Epithelial cell of prostate (primary cell): Measurements from ENCODE around the gene CCDC88C.
A peak's percentile ranks its signal among the peaks of the same experiment; 100 is the strongest.

Experiments
- DNase-seq: peaks from one replicate; pipeline ENCODE4 v3.0.0-alpha.2; 2011; ENCODE audit warnings: low read depth, low spot score
- H3K27ac ChIP-seq: fragments of 450-650 bp; 2 replicates; pipeline ENCODE4 v1.5.1; 2017; ENCODE audit warnings: mild to moderate bottlenecking

Gene CCDC88C

DNA sequence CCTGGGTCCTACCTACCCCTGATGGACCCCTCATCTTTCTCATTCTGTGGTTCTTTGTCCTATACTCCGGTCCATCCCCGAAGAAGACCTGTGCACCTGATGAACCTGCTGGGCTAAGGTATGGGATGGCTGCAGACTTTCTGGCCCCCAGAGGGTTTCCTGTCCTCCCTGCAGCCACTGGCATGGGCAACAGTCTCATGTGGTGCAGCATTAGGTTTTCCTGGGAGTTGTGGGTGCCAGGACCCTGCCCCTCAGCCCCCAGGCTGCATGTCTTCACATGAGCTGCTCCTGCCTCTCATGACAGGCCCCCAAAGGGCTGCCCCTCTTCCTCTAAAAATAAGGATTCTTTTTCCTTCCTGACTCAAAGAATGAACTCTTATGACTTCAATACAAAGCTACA is 100.9 kb downstream of the CCDC88C start:
- H3K27ac ChIP-seq, result peak overlapping the region; percentile 57
- no peak for DNase-seq

DNA sequence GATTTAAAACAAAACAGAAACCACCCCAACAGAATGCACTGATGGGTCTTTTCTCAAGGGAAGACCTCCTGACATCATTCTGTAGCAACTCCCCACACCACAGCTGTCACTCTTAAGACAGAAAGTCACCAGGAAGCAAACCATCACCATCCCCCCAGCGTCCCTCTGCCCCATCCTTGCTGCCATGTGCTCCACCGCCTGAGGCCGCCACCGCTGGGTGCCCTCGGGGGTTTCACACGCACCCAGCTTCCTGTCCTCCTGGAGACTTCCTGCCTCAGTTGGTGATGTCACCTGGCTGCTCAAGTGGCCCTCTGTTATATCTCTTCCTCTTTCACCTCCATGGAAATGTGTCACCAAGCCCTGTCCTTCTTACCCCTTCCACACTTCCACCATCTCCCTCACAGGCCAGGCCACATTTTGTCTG is 101.8 kb downstream of the CCDC88C start:
- H3K27ac ChIP-seq, result no peak overlapping the region
- DNase-seq, result no peak

DNA sequence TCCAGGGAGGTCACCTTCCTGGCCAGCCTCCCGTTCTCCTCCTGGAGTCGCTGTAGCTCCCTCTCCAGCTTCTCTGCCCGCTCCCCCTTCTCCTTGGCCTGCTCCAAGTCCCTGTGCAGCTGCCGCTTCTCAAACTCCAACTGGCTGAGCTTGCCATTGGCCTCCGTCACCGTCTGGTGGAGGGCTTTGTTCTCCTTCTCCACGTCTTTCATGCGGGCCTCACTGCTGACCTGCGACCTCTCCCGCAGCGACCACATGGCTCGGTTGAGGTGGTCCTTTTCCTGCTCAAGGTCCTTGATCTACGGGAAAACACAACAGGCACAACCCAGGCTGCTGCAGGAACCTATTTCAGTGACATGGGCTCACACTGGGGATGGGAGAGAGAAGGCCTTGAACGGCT is 103.8 kb downstream of the CCDC88C start:
- DNase-seq, result no peak
- H3K27ac ChIP-seq, result no peak overlapping the region

DNA sequence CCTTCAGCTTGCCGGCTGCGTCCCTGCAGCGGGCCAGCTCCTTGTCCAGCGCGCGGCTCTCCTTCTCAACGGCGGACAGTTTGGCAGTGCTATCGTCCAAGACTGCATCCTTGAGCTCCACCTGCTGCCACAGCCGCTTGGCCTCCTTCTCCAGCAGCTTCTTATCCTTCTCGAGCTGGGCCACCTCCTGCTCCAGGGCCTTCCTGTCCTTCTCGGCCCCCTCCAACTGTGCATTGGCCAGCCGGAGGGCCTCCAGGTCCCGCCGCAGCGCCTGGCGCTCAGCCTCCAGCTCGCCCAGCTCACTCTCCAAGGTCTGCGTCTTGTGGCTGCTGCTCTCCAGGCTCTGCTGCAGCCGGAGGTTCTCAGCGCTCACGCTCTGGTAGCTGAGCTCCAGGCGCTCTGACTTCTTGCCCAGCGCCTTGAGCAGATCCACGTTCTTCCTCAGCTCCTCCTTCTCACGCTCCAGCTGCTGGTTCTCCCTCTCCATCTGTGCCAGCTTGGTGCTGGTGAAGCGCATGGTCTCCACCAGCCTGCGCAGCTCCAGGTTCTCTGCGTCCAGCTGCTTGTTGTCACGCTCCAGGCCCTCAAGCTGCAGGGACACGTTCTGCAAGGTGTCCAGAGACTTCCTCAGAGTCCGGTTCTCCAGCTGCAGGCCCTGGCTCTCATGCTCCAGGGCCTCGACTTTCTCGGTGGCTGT is 104.3 kb downstream of the CCDC88C start:
- H3K27ac ChIP-seq, result no peak overlapping the region
- DNase-seq, result no peak

DNA sequence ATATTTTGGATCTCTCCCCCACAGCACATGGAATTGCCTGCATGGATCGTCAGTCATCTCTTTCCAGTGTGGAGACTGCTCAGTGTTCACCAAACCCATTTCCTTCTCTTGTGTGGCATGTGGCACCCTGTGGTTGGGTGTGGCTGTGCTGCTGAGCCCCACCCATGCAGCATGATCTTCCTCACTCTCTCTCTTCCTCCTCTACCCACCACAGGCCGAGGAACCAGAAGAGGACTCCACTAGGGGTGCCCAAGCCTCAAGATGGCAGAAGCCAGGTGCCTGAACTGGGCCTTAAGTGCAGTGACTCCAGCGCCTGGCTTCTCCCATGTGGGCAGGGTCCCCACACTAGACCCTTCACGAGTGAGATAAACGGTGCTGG is 106.3 kb downstream of the CCDC88C start:
- H3K27ac ChIP-seq, result no peak overlapping the region
- DNase-seq, result no peak

DNA sequence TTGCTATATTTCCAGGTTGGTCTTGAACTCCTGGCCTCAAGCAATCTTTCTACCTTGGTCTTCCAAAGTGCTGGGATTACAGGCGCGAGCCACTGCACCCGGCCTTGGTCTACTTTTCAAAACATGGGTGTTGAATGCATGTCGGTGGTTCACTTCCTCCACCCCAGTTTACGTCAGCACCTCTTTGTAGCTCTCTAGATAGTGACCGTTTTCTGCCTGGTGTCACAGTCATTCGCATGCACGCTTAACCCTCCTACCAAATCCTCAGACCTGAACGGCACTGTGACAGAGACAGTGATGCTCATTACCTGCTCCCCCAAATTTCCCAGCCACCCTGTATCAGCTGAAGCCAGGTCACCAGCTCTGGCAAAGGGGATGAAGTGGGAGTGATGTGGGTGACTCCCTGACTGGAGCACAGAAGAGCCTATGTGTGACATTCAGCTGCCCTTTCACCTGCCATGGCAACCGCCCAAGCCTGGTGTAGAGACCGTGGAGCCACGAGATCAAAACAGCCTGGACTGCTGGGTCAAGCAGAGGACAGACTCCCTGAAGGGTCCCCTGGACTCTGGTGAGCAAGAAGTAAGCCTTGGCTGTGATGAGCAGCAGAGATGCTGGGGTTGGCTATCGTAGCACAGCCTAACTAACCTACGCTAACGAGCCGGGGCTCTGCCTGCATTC is 106.9 kb downstream of the CCDC88C start:
- no peak overlapping the region for H3K27ac ChIP-seq
- DNase-seq, result no peak

DNA sequence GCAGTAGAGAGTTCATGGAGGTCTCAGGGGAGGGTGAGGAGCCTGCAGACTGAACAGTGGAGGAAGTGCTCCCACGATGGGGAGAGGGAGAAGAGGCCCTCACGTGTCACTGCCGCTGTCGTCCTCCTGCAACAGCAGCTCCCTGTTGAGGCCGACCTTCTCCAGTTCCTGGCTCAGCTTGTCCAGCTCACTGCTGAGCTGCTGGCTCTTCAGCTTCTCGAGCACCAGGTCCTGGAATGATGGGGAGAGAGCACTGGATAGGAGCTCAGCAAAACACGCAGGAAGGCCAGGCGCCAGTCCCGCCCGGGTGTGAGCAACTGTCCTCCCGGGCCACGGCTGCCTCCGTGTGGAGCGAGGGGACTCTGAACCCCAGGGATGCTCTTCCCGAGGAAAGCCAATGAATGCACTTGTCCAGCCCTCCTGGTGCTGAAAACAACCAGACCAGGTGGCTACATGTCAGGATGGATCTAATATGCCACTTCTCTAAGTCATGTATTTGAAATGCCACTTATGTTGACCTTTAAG is 107.8 kb downstream of the CCDC88C start:
- DNase-seq, result no peak
- no peak overlapping the region for H3K27ac ChIP-seq

DNA sequence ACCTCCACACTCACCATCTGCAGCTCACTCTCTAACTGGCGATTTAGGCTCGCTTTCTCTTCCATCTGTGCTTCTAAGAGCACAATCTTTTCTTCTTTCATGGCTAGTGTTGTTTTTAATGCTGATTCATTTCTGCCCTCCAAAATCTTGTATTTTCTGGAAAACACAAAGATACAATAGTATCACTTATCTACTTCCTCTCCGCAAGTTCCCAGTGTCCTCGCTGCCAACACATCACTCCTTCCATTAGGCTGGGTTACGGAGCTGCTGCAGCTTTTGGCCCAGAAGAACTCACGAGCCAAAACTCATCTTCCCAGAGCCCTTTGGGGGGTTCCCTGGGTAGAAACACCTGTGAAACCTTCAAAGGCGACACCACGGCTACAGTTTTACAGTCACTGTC is 109.3 kb downstream of the CCDC88C start:
- DNase-seq, result no peak
- no peak overlapping the region for H3K27ac ChIP-seq

DNA sequence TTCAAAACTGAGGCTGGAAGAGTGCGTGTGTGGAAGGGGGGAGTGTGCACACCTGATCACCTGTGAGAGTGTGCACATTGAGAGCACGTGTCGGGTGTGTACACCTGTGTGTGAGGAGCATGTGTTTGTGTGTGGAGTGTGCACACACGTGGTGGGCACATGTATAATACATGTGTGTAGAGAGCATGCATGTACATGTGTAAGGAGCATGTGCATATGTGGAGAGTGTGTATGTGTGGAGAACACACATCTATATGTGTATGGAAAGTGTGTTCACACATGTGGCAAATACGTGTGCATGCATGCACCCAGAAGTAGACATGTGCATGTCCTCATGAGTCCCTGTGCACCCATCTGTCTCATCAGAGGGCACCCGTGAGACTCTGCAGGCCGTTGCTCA is 110.0 kb downstream of the CCDC88C start:
- DNase-seq, result no peak
- no peak overlapping the region for H3K27ac ChIP-seq

DNA sequence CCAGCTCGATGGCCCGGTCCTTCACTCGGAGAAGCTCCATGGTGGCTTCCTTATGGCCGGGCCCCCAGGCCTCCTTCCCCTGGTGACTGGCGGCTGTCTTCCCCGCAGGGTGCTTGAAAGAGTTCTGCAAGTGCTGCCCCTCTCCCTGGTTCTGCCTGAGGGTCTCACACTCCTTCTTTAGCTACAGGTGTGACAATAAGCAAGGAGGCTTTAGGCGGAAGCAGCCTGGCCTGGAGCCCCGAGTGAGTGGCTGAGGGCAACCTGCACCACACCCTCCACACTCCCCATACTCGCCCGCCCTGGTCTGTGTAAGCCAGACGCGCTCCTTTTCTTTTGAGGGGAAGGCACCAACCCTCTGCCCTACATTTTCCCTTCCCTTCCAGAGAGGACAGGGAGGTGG is 110.6 kb downstream of the CCDC88C start:
- no peak overlapping the region for H3K27ac ChIP-seq
- no peak for DNase-seq

DNA sequence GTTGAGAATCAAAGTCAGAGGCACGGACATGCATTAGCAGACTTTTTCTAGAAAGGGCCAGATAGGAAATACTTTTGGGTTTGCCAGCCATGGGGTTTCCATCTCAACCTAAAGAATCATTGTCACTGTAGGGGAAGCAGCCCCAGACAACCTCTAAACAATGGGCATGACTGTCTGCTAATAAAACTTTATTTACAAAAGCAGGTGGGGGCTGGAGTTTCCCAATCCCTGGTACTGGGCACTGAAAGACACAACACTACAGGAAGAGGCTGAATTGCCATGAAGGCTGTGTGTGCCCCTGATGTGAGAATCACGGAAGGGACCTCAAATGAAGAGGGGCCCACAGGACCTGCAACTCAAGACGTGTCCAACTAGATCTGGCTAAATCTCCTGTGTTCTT is 111.1 kb downstream of the CCDC88C start:
- H3K27ac ChIP-seq, result no peak overlapping the region
- DNase-seq, result no peak

DNA sequence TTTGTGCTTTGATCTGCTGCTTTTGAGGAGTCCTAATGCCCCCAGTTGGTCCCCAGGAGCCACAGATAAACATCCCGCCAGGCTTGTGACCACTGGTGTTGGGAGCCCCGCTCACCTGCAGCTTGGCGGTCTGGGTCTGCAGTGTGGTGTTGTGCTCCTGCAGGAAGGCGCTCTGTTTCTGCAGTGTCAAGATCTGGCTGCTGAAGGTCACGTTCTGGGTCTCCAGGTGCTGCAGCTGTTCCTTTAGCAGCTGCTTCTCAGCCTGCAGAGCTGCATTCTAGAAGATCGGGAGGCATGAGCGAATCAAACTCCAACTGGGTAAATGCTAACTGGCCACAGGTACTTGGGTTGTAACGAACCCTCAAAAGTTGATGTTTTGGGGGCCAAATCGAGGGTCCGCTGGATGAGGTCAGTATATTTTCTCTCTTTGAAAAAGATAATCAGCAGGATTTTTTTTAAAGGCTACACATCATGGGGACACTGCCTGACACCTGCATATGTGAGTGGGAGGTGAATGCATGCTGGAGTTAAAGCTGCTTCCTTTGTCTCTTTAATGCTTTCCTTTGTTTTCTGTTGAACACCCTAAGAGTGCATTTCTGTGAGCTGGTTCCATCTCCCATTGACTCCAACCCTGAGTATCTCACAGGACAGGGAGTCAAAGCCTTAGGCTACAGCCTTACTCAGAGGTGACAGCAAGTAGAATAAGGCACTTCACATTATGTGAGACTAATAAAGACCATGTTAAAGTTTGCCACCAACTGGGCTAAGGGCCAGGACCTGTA is 111.8 kb downstream of the CCDC88C start:
- no peak overlapping the region for H3K27ac ChIP-seq
- no peak for DNase-seq

DNA sequence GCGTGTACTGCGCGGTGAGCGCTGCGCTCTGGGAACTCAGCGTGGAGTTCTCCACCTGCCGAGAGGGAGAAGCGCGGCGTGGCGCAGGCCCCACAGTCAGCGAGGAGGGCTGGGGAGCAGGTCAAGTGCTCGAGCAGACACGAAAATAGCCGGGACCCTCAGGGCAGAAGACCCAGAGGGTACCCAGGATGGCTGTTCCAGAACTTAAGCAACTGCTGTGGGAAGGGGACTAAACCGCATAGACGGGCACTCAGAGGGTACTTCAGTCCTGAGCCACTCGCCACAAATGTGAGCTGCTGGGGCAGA is 113.7 kb downstream of the CCDC88C start:
- no peak for DNase-seq
- H3K27ac ChIP-seq, result no peak overlapping the region

DNA sequence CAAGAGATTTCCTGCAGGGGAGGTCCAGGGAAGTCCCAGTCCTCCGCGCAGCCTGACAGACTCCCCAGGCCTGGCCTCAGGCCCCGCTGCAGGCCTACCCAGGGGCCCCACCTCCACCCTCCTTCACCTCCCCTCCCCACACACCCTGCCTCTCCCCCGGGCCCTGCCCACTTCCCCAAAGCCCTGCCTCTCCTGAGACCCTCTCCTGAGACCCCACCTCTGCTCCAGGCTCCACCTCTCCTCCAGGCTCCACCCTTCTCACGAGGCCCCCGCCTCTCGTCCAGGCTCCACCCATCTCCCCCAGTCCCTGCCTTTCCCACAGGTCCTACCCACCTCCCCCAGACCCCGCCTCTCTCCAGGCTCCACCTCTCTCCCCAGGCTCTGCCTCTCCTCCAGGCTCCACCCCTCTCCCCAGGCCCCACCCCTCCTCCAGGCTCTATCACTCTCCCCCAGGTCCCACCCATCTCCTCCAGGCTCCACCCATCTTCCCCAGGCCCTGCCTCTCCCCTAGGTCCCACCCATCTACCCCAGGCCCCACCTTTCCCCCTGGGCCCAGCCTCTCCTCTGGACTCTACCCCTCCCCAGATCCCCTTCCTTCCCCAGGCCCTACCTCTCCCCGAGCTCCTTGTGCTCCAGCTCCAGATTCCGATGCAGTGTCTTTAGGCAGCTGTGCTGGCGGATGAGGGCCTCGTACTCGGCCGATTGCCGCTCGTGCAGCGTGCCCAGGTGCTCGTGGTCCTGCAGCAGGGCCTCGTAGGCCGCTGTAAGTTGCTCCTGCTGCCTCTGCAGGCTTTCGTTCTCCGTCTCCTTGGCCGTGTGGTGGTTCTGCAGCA is 114.3 kb downstream of the CCDC88C start:
- DNase-seq, result no peak
- no peak overlapping the region for H3K27ac ChIP-seq

DNA sequence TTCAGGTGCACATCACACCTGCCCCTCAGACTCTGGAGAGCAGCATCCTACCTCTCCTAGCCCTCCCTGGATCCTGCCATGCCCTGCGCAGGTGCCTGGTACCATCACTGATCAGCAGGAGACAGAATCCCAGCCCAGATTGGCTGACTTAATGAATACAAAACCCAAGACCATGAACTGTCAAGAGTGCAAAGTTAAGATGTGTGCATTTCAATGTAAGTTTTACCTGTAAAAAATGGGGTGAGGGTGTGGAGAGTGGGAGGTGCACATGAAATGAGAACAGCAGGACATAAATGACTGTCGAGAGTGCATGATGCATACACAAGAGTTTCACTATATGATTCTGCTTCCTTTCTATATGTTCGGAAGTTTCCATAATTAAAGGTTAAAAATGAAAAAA is 115.2 kb downstream of the CCDC88C start:
- H3K27ac ChIP-seq, result no peak overlapping the region
- no peak for DNase-seq

DNA sequence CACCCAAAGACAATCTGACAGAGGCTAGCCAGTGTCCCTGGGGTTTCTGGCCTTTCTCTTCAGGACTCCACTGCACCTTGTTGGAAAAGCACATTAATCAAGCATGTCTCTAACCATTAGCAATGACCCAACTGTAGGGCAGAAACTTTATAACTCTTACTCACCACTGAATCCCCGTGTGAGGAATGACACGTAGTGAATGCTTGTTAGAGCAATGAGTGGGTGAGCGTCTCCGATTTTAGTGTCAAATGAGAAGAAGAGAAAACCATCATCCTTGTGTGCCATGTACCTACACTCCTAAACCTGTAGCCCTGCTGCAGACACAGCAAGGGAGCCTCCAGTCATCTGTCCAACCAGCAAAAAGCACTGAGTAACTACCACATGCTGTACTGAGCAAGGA is 116.7 kb downstream of the CCDC88C start:
- no peak for DNase-seq
- peak overlapping the region; percentile 14 for H3K27ac ChIP-seq

DNA sequence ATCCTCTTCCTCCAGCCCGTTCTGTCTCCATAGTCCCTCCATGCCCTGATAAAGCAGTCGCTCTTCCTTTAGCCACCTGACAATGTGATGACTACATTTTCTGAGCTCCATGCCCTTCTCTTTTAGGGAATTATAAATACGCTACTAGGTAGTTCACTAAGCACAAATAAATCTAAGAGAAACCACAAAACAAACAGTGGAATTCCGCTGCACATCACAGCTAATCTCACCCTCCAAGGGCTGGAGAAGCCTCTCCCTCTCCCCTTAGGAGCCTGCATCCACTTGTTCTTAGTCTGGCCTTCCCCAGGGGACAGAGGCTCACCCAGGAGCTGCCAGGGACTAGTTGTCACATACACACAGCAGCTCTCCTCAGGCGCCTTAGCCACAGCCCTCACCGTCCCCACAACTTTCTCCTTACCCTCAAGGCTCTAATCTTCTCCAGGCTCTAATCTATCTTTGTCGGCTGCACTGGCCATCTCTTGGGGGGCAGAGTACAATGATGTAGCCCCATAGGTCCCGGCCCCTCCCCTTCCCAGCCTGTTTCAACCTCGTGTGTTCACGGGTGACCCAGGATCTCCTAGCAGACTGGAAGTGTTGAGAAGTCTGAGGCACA is 117.2 kb downstream of the CCDC88C start:
- DNase-seq, result no peak
- peak overlapping the region; percentile 14 for H3K27ac ChIP-seq

DNA sequence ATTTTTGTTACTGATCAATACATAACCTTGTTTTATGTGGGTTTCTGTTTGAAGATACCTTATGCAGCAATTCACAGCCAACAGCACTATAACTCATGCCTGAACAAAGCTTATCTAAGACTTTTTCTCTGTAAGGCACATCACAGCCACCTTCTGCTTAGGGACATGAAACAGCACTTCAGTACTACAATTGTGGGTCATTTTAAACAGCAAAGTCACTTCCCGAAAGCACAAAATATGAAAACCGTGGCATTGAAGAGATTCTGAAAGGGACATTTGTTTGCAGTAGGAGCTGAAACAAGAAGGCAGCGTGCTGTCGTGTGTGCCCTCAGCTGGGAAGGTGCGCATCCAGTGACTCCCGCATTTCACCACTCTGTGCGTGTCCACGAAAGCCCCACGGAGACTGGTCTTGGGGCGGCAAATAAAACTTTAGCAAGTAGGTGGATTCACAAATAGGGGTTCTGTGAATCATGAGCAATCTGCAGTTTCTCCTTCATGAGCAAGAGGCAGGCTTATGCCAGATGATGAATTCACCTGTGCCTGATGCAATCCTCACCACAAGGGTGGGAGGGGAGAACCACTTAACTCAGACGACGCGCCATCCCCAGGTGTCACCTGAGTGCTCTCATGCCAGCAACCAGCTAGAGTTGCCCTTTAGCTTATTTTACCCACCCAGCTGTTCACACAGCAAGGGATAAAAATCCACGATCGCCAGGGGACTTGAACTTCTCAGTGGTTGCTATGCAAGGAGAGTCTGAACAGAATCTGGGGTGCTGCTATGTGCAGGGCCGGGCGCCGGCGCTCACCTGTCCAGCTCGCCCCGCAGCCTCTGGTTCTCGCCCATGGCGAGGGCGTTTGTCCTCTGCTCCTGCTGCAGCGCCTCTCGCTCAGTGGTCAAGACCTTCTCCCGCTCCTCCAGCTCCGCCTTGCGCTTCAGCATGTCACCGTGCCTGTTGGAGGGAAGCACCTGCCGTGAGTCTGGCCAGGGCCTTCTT is 118.2 kb downstream of the CCDC88C start:
- peak; percentile 61 for DNase-seq
- peak overlapping the region; percentile 14 for H3K27ac ChIP-seq

DNA sequence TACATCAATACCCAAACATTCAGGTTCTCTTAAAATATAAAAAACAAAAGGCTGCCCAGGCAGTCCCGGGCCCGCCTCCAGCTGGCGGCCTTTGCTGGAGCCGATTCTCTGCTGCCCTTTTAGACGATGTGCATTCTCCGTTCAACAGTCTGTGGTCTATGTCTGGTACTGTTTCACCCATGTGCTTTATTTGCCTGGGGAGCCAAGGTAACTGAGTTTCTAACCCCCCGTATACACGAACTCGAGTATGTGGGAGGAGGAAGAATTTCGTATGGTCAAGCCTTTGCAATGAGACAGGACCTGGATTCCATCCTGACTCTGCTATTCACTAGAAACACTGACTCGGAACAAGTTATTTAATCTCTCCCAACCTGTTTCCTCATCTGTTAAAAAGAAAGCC is 119.0 kb downstream of the CCDC88C start:
- DNase-seq, result no peak
- no peak overlapping the region for H3K27ac ChIP-seq
